ENCODE data around the gene COL4A2. TPM values are rescaled to one million over a fixed set of nuclear protein-coding genes. Genes with fewer than 3 reads are reported as not detected.
A peak's percentile ranks its signal among the peaks of the same experiment; 100 is the strongest.

The COL4A2 gene
- polyA plus RNA-seq, 2 of the 4 experiments (the other 2 are of a cell fraction): 46.9 to 119 TPM

DNA sequence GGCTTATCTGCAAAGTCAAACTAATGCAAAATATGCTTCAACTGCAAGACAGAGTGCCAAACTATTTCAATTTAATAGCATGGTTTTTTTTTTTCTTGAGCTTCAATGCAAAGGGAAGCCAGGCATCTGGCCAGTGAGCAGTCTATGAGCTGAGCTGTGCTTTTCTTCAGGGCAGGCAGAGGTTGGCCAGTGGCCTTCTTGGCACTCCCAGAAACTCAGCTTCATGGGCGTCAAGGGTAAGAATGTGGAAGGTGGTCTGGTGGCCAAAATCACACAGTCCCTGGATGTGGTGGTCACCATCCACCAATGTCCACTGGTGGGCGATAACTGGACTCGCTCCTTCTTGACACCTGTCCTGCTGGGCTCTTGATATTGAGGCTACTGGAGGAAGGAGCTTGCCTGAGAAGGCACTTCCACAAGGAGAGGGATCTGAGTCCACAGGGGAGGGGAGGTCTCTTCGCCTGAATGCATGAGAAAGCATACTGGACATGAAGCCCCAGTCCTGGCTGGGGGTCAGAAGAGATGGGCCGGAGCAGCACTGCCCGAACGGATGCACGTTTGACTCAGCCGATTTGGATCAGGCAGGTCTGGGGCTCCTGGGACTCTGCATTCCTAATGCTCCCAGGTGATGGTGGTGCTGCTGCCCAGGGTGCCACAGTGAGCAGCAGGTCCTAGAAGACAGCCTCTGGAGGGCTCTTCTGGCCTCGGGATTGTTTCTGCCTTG lies 17.1 kb downstream of the COL4A2 start:
- ATAC-seq (no peak), FAIRE-seq (no peak), DNase-seq (ENCODE audit: low read depth in 1 of 2, low spot score in 1 of 2) (no peak)
- Histone ChIP-seq H3K4me2 (peak overlapping the region; percentile 31; the same call in 2 of the 3 replicates), H3K4me1 (peaks cover 70% of the 10 kb centered on the region), H3K9me3 (no peaks in the 10 kb centered on the region), H3K4me3 (no peak overlapping the region), H3K27ac (peak overlapping the region; percentile 82 to 85; a peak in 5 of 6 replicates)
- 91% methylated on average over 10 of the region's 10 CpGs for WGBS (ENCODE audit: missing lambda C conversion rate)
- POLR2A ChIA-PET: interaction anchor here (1.4 to 2.3 kb wide), 2 partner anchors 17 to 24 kb away, joined by 3 to 15 read pairs; partner anchors contain the start of genes COL4A1 and COL4A2
- TF ChIP-seq FOSL2 (IDR thresholded peaks at IDR 0.05) (no peak), FOSL2 (CRISPR knock-in tag; IDR thresholded peaks at IDR 0.05) (no peak), SREBF2 (IDR thresholded peaks at IDR 0.05) (no peak), CBX8 (IDR thresholded peaks at IDR 0.05) (no peak), ELK1 (IDR thresholded peaks at IDR 0.05; ENCODE audit: low read depth, low read length) (no peak), CTCF (IDR thresholded peaks at IDR 0.05) (no peak), NR3C1 (IDR thresholded peaks at IDR 0.05) (no peak), HEYL (CRISPR knock-in tag; IDR thresholded peaks at IDR 0.05) (no peak), ZC3H11A (IDR thresholded peaks at IDR 0.05) (no peak), RNF2 (IDR thresholded peaks at IDR 0.05; ENCODE audit: borderline replicate concordance, low read depth) (no peak), MYC (IDR thresholded peaks at IDR 0.05; ENCODE audit: borderline replicate concordance, low read length) (no peak), MAZ (IDR thresholded peaks at IDR 0.05; ENCODE audit: borderline replicate concordance, low read depth, low read length) (no peak), ZSCAN20 (CRISPR knock-in tag; IDR thresholded peaks at IDR 0.05) (no peak), HOXA7 (CRISPR knock-in tag; IDR thresholded peaks at IDR 0.05) (no peak), GATA3 (IDR thresholded peaks at IDR 0.05; ENCODE audit: borderline replicate concordance) (no peak), MAFK (IDR thresholded peaks at IDR 0.05; ENCODE audit: partially characterized antibody) (no peak), HOXB5 (CRISPR knock-in tag; IDR thresholded peaks at IDR 0.05) (no peak), REST (IDR thresholded peaks at IDR 0.05) (no peak), EHF (CRISPR knock-in tag; IDR thresholded peaks at IDR 0.05) (no peak)
- TF ChIP-seq, protein P1, sequence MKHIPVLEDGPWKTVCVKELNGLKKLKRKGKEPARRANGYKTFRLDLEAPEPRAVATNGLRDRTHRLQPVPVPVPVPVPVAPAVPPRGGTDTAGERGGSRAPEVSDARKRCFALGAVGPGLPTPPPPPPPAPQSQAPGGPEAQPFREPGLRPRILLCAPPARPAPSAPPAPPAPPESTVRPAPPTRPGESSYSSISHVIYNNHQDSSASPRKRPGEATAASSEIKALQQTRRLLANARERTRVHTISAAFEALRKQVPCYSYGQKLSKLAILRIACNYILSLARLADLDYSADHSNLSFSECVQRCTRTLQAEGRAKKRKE (CRISPR knock-in tag; IDR thresholded peaks at IDR 0.05; ENCODE audit: low read depth): no peak
- CTCF ChIA-PET: interaction anchor here (0.7 to 1.7 kb wide), 6 partner anchors 11 to 102 kb away, joined by 3 to 6 read pairs (median 4); no protein-coding TSS in a partner anchor
